AG08395 (cell line): ENCODE data around the gene KLHL14.
"Not testable (repeated sequence)": the region's sequence is repeated elsewhere in the genome, so short reads cannot be mapped to it uniquely, and the experiment has no call there.

Source experiments
- DNase-seq: peaks from one replicate; pipeline ENCODE4 v3.0.0; 2012; ENCODE audit warnings: mixed read lengths, low spot score

KLHL14 gene

DNA sequence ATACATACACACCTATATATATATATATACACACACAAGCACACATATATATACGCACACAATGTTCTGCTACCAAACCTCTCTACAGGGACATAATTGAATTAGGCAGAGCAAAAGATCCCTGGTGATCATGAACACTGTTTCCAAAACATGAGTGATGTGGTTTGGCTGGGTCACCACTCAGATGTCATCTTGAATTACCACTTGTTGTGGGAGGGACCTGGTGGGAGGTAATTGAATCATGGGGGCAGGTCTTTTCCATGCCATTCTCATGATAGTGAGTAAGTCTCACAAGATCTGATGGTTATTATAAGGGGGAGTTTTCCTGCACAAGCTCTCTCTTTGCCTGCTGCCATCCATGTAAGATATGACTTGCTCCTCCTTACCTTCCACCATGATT lies 135.2 kb downstream of the KLHL14 start:
- not testable (repeated sequence) for DNase-seq

DNA sequence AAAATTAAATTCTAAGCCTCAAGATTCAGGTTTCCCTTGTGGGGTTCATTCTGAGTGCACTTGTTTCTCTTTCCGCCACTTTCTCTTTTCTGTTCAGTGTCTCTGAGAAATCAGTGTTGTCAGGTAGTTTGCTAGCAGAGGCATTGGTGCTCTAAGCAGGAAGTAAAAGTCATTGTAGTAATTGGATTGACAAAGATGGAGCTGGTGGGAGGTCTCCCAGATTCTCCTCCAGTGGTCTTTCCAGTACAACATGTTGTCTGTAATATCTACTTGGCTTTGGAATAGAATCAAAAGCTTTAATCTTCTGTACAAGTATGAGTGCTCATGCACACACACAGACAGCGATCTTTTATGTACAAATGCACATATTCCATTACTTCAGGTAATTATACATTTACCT lies 135.6 kb downstream of the KLHL14 start:
- DNase-seq, result no peak

DNA sequence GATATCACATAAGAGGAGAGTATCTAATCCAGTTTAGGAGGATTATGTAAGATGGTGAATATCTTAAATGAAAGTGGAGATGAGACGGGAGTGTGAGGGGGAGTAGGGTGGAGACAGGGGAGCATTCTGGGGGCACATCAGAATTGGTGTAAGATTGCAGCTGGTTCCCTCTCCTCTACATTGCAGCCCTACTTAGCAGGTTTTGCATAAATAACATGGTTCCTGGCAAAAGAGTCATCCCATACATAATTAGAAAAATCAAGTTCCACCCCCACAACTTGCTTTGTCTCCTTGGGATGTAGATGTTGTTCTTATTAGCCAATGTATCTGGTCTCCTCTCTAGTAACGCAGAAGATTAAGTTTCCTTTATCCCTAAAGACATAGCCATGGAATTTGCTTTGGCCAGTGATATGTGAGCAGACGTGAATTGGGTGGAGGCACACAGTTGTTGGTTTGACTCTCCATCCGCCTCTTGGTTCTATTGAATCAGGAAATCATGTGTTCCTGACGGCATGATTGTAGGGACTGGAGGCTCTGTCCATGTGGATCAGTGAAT lies 137.9 kb downstream of the KLHL14 start:
- no peak for DNase-seq

DNA sequence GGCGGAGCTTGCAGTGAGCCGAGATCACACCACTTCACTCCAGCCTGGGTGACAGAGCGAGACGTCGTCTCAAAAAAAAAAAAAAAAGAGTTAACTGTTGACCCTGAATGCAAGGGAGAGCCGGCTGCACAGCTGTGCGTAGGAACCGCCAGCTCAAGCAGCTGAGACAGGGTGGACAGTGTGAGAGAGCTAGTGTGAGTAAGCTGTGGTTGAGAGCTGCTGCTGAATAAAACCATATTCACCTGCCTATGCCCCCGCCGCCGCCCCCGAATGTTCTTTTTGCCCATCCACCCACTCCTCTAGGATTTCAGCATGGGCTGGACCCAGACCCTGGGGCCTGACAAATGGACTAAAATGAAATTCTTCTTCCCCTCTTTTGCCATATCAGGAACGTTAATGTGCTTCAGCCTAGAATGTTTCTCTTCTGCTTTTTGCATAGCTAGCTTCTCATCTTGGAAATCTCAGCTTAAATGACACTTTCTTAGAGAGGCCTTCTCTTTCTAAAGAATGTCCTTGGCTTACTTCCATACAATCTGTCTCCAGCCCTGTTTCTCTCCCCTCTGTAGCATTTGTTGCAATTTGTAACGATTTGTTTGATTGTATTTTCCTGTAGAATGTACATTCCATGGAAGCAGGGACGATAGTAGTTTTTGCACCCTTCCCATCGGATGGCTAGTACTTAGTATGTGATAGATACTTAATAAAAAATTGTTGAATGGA lies 142.7 kb downstream of the KLHL14 start:
- DNase-seq, result no peak

DNA sequence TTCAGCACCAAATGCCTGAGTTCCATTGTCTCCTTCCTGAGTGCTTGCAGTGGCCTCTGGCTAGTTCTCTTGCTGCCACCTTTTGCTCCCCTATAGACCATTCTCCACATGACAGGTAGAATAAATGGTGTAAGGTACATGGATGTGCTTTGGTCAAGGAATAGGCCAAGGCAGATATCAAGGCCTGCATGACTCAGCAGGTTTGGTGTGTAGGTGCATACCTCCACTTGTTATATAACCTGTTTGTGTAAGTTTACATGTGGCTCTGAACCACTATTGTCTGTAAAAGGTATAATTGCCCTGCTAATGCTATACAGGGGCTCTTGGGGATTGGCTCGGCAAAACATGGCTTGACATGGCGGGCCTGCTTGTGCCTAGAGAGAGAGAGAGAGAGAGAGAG lies 143.5 kb downstream of the KLHL14 start:
- no peak for DNase-seq

DNA sequence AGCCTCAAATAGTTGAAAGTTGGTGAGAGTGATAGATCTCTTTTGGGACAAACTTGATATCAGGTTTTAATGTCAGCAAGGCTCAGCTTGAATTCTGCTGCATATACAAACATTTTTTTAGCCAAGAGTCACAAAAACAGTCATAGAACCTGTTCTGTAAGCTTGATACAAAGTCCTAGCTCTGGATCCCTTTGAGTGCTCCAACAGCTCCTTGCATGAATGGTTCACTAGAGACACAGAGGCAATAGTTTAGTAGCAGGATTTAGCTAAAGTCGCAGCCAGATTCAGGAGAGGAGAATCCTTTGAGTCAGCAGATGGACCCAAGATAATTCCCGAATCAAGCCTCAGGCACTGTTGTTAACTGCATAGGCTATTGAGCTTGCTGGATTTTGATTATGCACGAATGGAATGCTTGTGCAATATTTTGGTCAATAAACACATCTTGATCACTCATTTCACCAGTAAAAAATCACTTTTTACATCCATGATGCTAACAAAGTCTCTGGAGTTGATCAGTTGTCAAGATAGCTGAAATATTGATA lies 148.6 kb downstream of the KLHL14 start:
- no peak for DNase-seq

DNA sequence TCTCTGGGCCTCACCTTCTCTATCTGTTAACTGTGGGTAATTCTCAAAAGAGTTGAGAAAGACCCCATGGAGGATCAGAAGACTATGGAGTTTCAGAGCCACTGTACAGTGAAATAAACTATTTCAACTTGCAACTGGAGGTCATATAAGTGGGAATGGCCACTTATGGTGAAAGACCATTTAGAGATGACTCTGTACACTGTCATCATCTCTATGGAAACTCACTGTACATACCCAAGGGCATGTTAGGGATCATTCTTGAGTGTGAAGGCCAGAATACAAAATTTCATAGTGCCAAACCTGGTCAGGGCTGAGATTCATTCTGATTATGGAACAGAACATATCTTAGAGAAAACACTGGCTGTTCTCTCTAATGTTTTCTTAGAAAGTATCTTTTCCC lies 149.3 kb downstream of the KLHL14 start:
- no peak for DNase-seq
